GM21717 (cell line): ENCODE results near the gene PPP1CA.
"Not testable (repeated sequence)": the region's sequence is repeated elsewhere in the genome, so short reads cannot be mapped to it uniquely, and the experiment has no call there.

Experiments used
- ATAC-seq: cut with Tn5 transposase; IDR thresholded peaks from one replicate; pipeline ENCODE4 v1.9.1; 2021; ENCODE audit warnings: mild to moderate bottlenecking, moderate library complexity; ENCODE audit not compliant: unreplicated experiment

Gene PPP1CA

DNA sequence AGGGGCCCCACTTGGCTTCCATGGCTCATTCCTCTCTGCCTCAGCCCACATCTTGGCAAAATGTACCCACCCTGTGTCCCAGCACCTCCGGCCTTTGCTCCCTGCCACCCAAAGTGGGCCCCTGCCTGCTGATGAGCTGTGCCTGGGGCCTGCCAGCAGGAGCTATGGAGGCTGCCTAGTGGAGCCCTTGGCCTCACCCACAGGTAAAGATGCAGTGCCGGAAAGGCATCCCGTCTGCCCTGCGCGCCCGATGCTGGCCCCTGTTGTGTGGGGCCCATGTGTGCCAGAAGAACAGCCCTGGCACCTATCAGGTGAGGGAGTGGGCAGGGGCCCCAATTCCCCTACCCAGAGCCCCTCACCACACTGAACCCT is 3.5 kb upstream of the PPP1CA start:
- ATAC-seq = no peak

DNA sequence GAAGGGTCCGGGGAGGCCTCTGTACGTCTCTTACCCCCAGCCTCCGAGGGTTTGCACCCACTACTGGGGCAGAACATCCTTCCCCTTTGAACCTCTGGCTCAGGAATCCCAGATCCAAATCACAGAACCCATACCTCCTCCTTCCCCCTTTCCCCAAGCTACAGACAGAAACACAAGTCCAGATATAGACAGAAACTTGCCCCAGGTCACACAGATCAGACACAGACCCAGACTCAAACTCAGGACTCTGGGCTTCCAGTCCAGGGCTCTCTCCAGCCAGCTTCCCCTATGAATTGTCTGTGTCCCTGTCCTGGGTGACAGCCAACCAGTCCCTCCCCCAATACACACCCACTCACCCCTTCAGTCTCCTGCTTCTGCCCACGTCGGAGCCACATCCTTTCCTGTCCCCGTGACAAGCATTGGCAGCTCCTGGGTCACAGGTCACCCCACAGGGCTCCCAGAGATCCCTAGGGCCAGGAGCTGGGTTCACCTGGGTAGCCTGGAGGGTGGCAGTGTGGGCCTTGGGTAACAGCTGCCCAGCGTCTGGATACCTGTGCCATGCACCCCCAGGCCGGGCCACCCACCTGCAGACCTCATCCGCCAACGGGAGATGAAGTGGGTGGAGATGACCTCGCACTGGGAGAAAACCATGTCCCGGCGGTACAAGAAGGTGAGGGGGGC is 3.0 kb upstream of the PPP1CA start:
- ATAC-seq = no peak

DNA sequence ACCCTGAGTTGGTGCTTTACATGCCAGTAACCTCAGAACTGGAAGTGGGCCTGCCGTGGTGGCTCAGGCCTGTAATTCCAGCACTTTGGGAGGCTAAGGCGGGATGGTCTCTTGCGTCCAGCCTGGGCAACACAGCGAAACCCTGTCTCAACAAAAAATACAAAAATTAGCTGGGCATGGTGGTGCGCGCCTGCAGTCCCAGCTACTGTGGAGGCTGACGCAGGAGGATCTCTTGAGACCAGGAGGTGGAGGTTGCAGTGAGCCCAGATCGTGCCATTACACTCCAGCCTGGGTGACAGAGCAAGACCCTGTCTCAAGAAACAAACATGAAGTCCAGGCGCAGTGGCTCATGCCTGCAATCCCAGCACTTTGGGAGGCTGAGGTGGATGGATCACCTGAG is 1.4 kb upstream of the PPP1CA start:
- ATAC-seq = not testable (repeated sequence)

DNA sequence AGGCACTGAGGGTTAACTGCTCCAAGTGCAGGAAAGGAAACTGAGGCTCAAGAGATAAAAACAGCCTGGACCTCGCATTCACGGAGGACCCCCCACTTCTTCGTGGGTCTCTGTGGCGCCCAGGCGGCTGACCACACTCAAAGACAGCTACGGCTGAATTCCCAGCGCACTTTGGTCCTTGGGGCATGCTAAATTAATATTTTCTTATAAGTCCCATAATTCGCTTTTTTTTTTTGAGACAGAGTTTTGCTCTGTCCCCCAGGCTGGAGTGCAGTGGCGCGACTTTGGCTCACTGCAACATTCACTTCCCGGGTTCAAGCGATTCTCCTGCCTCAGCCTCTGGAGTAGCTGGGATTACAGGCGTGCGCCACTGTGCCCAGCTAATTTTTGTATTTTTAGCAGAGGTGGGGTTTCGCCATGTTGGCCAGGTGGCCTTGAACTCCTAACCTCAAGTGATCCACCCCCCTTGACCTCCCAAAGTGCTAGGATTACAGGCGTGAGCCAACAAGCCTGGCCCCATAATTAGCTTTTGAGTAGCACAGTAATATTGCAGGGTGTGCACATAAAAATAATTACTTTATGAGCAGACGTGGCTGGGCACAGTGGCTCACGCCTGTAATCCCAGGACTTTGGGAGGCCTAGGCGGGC is 658 bp upstream of the PPP1CA start:
- not testable (repeated sequence) for ATAC-seq

DNA sequence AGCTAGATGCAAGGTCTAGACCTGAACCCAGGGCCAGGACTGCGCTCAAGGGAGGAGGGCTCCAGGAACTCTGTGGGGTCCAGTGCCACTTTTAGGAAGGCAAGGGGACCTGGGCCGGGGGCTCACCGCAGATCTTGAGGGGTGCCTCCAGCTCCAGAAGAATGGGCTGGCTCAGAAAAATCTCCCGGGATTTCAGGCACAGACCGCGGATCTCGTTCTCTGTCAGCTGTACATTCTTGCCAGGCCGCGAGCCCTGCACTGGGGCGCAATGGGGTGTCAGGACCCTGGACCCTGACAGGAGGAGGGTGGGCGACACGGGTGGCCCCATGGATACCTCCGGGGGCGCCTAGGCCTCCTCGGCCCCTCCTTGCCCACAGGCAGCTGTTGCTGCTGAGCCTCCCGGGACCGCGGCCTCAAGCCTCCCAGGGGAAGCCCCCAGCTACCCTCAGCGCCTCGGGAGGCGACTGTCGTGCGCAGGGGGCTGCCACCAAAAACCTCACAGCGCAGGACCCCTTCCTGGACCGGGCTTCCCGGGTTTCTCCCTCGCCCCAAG is 640 bp downstream of the PPP1CA start:
- peak; percentile 9 for ATAC-seq

GRCh38 chr11:67400251-67400941 is 1.3 kb downstream of the PPP1CA start:
- ATAC-seq = no peak

DNA sequence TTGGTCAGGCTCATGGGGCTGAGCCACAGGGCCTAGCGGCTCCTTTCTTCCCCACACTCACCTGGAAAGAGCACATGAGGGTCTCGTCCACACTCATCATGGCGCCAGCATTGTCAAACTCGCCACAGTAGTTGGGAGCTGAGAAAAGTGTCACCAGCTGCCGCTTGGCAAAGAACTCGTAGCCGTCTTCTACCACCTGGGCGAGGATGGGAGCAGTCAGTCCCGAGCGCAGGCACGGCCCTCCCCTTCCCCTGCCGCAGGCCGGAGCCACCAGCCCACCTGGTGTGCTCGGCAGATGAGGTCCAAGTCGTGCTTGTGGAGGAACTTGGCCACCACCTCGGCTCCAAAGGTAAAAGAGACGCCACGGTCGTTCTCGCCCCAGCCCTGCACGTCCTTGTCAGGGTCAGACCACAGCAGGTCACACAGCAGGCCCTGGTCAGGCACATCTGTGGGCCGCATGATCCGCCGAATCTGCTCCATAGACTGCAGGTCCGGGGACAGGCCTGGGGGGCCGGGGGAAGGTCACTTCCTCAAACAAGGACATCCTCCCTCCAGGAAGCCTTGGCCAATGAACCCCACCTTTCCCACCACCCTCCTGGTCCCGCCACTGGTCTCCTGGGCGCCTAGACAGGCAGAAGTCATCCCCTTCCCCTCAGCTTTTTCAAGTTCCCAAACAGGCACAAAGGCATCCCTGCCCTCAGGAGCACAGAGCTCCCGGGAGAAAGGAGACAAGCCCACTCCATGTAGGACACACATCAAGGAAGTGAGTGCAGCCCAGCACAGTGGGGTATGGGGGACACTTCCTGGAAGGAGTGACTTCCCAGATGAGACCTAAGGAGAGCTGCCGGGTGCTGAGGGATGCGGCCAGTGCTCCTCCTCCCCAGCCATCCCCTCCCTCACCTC is 2.7 kb downstream of the PPP1CA start:
- ATAC-seq = no peak

DNA sequence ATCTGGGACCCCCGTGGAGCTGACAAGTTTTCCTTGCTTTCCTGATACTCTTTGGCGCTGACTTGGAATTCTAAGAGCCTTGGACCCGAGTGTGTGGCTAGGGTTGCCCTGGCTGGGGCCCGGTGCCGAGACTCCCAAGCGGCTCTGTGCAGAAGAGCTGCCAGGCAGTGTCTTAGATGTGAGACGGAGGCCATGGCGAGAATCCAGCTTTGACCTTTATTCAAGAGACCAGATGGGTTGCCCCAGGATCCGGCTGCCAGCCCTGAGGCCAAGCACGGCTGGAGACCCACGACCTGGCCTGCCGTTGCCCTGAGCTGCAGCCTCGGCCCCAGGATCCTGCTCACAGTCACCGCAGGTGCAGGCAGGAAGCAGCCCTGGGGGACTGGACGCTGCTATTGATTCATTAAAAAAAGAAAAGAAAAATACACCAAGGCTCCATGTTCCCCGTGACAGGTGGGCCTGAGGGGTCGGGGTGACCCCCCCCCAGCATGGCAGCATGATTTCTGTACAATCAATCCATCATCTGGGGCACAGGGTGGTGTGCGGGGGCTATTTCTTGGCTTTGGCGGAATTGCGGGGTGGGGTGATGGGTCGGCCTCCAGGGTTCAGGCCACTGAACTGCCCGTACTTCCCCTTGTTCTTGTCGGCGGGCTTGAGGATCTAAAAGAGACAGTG is 3.5 kb downstream of the PPP1CA start:
- ATAC-seq = no peak

DNA sequence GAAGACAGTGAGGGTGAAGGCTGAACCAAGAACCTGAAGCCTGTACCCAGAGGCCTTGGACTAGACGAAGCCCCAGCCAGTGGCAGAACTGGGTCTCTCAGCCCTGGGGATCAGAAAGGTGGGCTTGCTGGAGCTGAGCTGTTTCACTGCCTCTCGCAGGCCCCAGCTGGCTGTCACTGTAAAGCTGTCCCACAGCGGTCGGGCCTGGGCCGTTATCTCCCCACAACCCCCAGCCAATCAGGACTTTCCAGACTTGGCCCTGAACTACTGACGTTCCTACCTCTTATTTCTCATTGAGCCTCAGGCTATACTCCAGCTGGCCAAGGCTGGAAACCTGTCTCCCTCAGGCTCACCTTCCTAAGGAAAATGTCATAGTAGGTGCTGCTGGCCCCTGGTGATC is 4.1 kb downstream of the PPP1CA start:
- ATAC-seq = no peak

- ATAC-seq = no peak
Observed at GRCh38 chr11:67396587-67397389, 4.9 kb downstream of the PPP1CA start.

DNA sequence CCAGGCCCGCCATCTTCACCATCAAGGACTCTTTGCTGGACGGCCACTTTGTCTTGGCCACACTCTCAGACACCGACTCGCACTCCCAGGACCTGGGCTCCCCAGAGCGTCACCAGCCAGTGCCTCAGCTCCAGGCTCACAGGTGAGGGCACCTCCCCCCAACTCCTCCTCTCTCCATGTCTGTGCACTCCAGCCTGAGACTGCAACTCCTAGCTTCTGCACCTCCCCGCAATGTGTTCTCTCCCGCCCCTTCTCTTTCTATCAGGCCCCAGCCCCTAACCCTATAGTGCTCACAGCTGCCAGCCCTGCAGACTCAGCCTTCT is 5.4 kb downstream of the PPP1CA start:
- no peak for ATAC-seq

DNA sequence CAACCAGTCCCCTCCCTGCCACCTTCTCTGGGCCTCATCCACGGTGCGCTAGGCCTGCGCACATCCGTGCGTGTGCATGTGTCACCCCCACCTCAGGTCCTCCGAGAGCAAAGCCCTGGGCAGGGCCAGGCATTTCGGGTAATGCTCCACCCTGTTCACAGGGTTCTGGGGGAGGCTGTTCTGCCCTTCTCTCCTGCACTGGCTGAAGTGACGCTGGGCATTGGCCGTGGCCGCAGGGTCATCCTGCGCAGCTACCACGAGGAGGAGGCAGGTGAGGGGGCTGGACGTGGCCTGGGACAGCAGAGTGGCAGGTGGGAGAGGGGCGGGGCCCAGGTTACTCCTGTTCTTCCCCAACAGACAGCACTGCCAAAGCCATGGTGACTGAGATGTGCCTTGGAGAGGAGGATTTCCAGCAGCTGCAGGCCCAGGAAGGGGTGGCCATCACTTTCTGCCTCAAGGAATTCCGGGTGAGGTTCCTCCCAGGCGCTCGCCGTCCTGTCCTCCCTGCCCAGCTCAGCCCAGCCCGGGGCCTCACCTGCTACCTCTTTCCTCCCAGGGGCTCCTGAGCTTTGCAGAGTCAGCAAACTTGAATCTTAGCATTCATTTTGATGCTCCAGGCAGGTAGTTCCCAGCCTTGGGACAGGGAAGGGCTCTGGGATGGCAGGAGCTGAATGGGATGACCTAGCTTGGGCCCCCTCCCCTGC is 6.0 kb downstream of the PPP1CA start:
- ATAC-seq = no peak

DNA sequence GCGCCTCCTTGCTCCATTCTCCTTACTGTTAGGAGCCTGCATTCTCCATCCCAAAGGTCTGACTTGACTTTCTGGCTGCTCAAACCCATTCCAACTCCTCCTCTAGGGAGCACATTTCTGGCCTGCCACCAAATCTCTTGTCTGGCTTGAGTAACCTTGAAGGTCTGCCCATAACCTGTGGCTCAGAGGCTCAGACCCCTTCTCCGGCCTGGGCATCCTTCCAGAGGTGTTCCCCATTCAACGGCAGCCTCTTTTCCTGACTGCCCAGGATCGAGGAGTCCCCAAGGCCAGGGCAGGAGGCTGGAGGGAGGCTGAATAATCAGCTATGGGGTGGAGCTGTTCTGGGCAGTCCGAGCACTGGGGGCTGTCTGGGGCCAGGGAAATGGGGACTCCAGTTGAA is 7.7 kb downstream of the PPP1CA start:
- ATAC-seq = no peak

- no peak for ATAC-seq
Observed at GRCh38 chr11:67393437-67393836, 8.2 kb downstream of the PPP1CA start.

GRCh38 chr11:67392183-67392715 is 9.4 kb downstream of the PPP1CA start:
- ATAC-seq = peak; percentile 12

DNA sequence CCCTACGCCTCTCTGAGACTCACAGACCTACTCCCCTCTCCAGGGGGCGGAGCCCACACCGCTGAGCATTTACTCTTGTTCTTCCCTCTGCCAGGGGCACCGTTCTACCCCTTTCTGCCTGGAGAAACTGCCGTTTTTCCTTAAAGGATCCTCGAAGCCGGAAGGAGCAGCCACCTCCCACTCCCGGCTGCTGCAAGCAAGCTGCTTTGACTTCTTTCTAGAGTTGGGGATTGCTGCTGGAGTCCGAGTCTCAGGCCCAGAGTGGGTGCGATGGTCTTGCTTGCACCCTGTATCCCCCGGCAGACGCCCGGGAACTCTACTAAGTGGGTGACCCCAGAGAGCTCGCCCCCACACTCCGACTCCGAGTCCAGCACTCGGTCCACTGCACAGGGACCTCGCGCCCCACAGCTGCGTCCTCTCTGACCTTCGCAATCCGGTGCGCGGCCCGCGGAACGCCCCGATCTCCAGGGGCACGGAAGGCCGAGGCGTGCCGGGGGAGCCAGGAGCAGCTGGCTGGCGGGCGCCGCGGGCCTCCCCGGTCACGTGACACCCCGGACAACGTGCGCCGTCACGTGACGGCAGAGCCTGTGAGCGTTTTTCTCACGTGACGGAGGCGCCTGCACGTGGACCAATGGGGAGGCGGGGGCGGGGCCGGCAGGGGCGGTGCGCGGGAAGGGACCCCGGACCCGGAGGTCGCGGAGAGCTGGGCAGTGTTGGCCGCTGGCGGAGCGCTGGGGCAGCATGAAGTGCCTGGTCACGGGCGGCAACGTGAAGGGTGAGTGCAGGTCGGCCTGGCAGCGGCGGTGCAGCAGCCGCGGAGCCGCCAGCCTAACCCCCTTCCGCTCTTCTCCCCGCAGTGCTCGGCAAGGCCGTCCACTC is 10.1 kb downstream of the PPP1CA start, which contains the start of gene RAD9A:
RAD9A (plus strand) TSS at position 683 of the 879 bp plus-strand sequence; CDS start at position 742, 59 bp downstream.
- peak; percentile 46 for ATAC-seq

DNA sequence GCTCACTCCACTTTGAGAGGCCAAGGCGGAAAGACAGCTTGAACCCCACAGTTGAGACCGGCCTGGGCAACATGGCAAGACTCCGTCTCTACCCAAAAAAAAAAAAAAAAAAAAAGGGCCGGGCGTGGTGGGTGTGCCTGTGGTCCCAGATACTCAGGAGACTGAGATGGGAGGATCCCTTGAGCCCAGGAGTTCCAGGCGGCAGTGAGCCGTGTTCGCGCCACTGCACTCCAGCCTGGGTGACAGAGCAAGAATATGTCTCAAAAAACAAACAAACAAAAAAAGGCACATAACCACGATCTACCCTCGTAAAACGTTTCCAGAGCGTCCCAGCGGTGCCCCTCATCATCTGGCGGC is 10.7 kb downstream of the PPP1CA start:
- no peak for ATAC-seq

GRCh38 chr11:67389477-67389876 is 12.2 kb downstream of the PPP1CA start:
- no peak for ATAC-seq
